ENCODE results near the gene NTMT1.

NTMT1 gene

GRCh38 chr9:129678844-129679243 is 52.9 kb downstream of the NTMT1 start:
- Histone ChIP-seq H3K9ac (ENCODE audit: low read length) (no peak overlapping the region), H4K20me1 (ENCODE audit: insufficient read depth, low read length) (no peaks in the 10 kb centered on the region), H3K9me2 (ENCODE audit: low read depth, low read length) (no peaks in the 10 kb centered on the region), H3K4me3 (ENCODE audit: low read depth, low read length, poor library complexity, severe bottlenecking) (no peak overlapping the region), H3K4me2 (ENCODE audit: low read length) (no peak overlapping the region), H3F3A (ENCODE audit: insufficient read depth, low read length) (no peaks in the 10 kb centered on the region), H2AFZ (ENCODE audit: low read length) (no peak overlapping the region), H3K27ac (ENCODE audit: low read depth, low read length, poor library complexity, severe bottlenecking) (no peak overlapping the region), H3K9me3 (ENCODE audit: low read length) (no peaks in the 10 kb centered on the region), H3K4me1 (ENCODE audit: insufficient read depth, low read length, severe bottlenecking) (no peaks in the 10 kb centered on the region), H3K79me2 (ENCODE audit: insufficient read depth, low read length) (no peaks in the 10 kb centered on the region), H3K36me3 (ENCODE audit: insufficient read depth, low read length) (no peaks in the 10 kb centered on the region), H3K27me3 (ENCODE audit: insufficient read depth, low read length) (peaks cover 7% of the 10 kb centered on the region; the same call in 1 of the 2 replicates)
- TF ChIP-seq, protein P1, sequence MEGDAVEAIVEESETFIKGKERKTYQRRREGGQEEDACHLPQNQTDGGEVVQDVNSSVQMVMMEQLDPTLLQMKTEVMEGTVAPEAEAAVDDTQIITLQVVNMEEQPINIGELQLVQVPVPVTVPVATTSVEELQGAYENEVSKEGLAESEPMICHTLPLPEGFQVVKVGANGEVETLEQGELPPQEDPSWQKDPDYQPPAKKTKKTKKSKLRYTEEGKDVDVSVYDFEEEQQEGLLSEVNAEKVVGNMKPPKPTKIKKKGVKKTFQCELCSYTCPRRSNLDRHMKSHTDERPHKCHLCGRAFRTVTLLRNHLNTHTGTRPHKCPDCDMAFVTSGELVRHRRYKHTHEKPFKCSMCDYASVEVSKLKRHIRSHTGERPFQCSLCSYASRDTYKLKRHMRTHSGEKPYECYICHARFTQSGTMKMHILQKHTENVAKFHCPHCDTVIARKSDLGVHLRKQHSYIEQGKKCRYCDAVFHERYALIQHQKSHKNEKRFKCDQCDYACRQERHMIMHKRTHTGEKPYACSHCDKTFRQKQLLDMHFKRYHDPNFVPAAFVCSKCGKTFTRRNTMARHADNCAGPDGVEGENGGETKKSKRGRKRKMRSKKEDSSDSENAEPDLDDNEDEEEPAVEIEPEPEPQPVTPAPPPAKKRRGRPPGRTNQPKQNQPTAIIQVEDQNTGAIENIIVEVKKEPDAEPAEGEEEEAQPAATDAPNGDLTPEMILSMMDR (IDR thresholded peaks at IDR 0.05; ENCODE audit: low read length), result no peak
- TF ChIP-seq EZH2 (IDR thresholded peaks at IDR 0.05; ENCODE audit: borderline replicate concordance, low read length), result no peak

GRCh38 chr9:129679537-129679936 is 53.6 kb downstream of the NTMT1 start:
- no peak for TF ChIP-seq EZH2 (IDR thresholded peaks at IDR 0.05; ENCODE audit: borderline replicate concordance, low read length)
- TF ChIP-seq, protein P1 (IDR thresholded peaks at IDR 0.05; ENCODE audit: low read length), result no peak
- Histone ChIP-seq H3K27me3 (ENCODE audit: insufficient read depth, low read length) (peaks cover 7% of the 10 kb centered on the region; the same call in 1 of the 2 replicates), H3F3A (ENCODE audit: insufficient read depth, low read length) (no peaks in the 10 kb centered on the region), H3K4me1 (ENCODE audit: insufficient read depth, low read length, severe bottlenecking) (no peaks in the 10 kb centered on the region), H2AFZ (ENCODE audit: low read length) (no peak overlapping the region), H3K79me2 (ENCODE audit: insufficient read depth, low read length) (no peaks in the 10 kb centered on the region), H3K27ac (ENCODE audit: low read depth, low read length, poor library complexity, severe bottlenecking) (no peak overlapping the region), H3K9me3 (ENCODE audit: low read length) (no peaks in the 10 kb centered on the region), H3K4me3 (ENCODE audit: low read depth, low read length, poor library complexity, severe bottlenecking) (no peak overlapping the region), H3K4me2 (ENCODE audit: low read length) (no peak overlapping the region), H3K9me2 (ENCODE audit: low read depth, low read length) (no peaks in the 10 kb centered on the region), H3K9ac (ENCODE audit: low read length) (no peak overlapping the region), H4K20me1 (ENCODE audit: insufficient read depth, low read length) (no peaks in the 10 kb centered on the region), H3K36me3 (ENCODE audit: insufficient read depth, low read length) (no peaks in the 10 kb centered on the region)

DNA sequence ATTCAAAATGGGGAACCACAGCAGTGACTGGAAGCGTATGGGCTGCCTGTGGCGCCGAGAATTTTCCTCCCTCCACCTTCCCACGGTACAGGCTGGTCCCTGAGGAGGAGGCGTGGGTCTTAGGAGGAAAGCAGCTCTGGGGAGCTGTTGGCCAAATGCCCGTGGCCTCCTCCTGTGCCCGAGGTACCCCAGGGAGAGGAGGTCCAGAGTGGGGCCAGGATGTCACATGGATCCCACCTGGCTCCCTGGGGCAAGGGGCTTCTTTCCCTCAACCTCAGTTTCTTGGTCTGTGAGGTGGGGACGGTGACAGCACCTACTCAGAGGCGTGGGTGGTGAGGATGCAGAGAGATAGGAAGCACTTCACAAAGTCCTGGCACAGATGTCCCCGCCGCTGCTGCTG is 56.0 kb downstream of the NTMT1 start:
- Histone ChIP-seq H4K20me1 (ENCODE audit: insufficient read depth, low read length) (no peaks in the 10 kb centered on the region), H3K79me2 (ENCODE audit: insufficient read depth, low read length) (no peaks in the 10 kb centered on the region), H3K27me3 (ENCODE audit: insufficient read depth, low read length) (peaks cover 7% of the 10 kb centered on the region; the same call in 1 of the 2 replicates), H3K9me3 (ENCODE audit: low read length) (no peaks in the 10 kb centered on the region), H3K36me3 (ENCODE audit: insufficient read depth, low read length) (no peaks in the 10 kb centered on the region), H3K9ac (ENCODE audit: low read length) (no peak overlapping the region), H3K27ac (ENCODE audit: low read depth, low read length, poor library complexity, severe bottlenecking) (no peak overlapping the region), H3K4me2 (ENCODE audit: low read length) (no peak overlapping the region), H2AFZ (ENCODE audit: low read length) (no peak overlapping the region), H3K9me2 (ENCODE audit: low read depth, low read length) (no peaks in the 10 kb centered on the region), H3K4me3 (ENCODE audit: low read depth, low read length, poor library complexity, severe bottlenecking) (no peak overlapping the region), H3F3A (ENCODE audit: insufficient read depth, low read length) (no peaks in the 10 kb centered on the region), H3K4me1 (ENCODE audit: insufficient read depth, low read length, severe bottlenecking) (no peaks in the 10 kb centered on the region)
- no peak for TF ChIP-seq EZH2 (IDR thresholded peaks at IDR 0.05; ENCODE audit: borderline replicate concordance, low read length)
- TF ChIP-seq, protein P1 (IDR thresholded peaks at IDR 0.05; ENCODE audit: low read length), result no peak
